HUDEP-2 (cell line): ENCODE results near the gene PC.
A peak's percentile ranks its signal among the peaks of the same experiment; 100 is the strongest.

Experiments used
- DNase-seq, 76 experiments: peaks; one replicate each; lab custom pipeline; 2025; ENCODE audit not compliant: unreplicated experiment in 76 of 76; lab: John Stamatoyannopoulos, UW

The PC gene

GRCh38 chr11:66888282-66888681 is 69.9 kb downstream of the PC start:
- DNase-seq = no peak

GRCh38 chr11:66887526-66887925 is 70.7 kb downstream of the PC start:
- no peak for DNase-seq

GRCh38 chr11:66886671-66887221 is 71.4 kb downstream of the PC start:
- no peak for DNase-seq

- DNase-seq = no peak
Measured at GRCh38 chr11:66885950-66886440, 72.2 kb downstream of the PC start.

- no peak for DNase-seq
Measured at GRCh38 chr11:66885469-66885868, 72.7 kb downstream of the PC start.

GRCh38 chr11:66884443-66884842 is 73.7 kb downstream of the PC start:
- DNase-seq = no peak

GRCh38 chr11:66883016-66883965 is 74.9 kb downstream of the PC start:
- DNase-seq = peak in 57 of 76 experiments; percentile 1 to 70 (median 36)

- no peak for DNase-seq
Measured at GRCh38 chr11:66882561-66883015, 75.6 kb downstream of the PC start.

GRCh38 chr11:66881927-66882452 is 76.2 kb downstream of the PC start:
- DNase-seq = no peak

- DNase-seq = no peak
Measured at GRCh38 chr11:66881451-66881835, 76.7 kb downstream of the PC start.

- DNase-seq = peak in 1 of 76 experiments; percentile 12
Measured at GRCh38 chr11:66880496-66881450, 77.4 kb downstream of the PC start.

GRCh38 chr11:66879999-66880398 is 78.2 kb downstream of the PC start:
- no peak for DNase-seq

GRCh38 chr11:66879583-66879982 is 78.6 kb downstream of the PC start:
- DNase-seq = no peak

- DNase-seq = no peak
Measured at GRCh38 chr11:66879000-66879399, 79.2 kb downstream of the PC start.

- DNase-seq = no peak
Measured at GRCh38 chr11:66878474-66878873, 79.7 kb downstream of the PC start.

GRCh38 chr11:66877588-66878385 is 80.4 kb downstream of the PC start:
- DNase-seq = no peak

GRCh38 chr11:66875378-66875777 is 82.8 kb downstream of the PC start:
- no peak for DNase-seq

- no peak for DNase-seq
Measured at GRCh38 chr11:66874232-66874631, 84.0 kb downstream of the PC start.

- DNase-seq = no peak
Measured at GRCh38 chr11:66871521-66871901, 86.7 kb downstream of the PC start.
